Rectal smooth muscle tissue (tissue), 1 donor: Measurements from ENCODE around the gene DERL2.
"Not testable (repeated sequence)": the region's sequence is repeated elsewhere in the genome, so short reads cannot be mapped to it uniquely, and the experiment has no call there.

Source experiments
- H3K27ac ChIP-seq: one replicate; pipeline ENCODE4 v1.7.0; 2013; ENCODE audit warnings: low read depth, low read length, inconsistent platforms
- H3K27me3 ChIP-seq: one replicate; pipeline ENCODE4 v1.7.0; 2013; ENCODE audit warnings: low read length; ENCODE audit not compliant: control insufficient read depth, insufficient read depth
- H3K36me3 ChIP-seq: one replicate; pipeline ENCODE4 v1.7.0; 2013; ENCODE audit warnings: low read length; ENCODE audit not compliant: control insufficient read depth, insufficient read depth
- H3K4me1 ChIP-seq: one replicate; pipeline ENCODE4 v1.7.0; 2013; ENCODE audit warnings: low read length; ENCODE audit not compliant: control insufficient read depth, insufficient read depth
- H3K4me3 ChIP-seq: one replicate; pipeline ENCODE4 v1.7.0; 2013; ENCODE audit warnings: low read length
- H3K9ac ChIP-seq: one replicate; pipeline ENCODE4 v1.7.0; 2013; ENCODE audit warnings: low read length

The DERL2 gene

GRCh38 chr17:5446786-5447185 lies 39.2 kb downstream of the DERL2 start:
- Histone ChIP-seq H3K36me3 (peaks cover 20% of the 10 kb centered on the region), H3K27ac (no peak overlapping the region), H3K4me3 (no peak overlapping the region), H3K9ac (no peak overlapping the region), H3K4me1 (no peaks in the 10 kb centered on the region), H3K27me3 (no peaks in the 10 kb centered on the region)

DNA sequence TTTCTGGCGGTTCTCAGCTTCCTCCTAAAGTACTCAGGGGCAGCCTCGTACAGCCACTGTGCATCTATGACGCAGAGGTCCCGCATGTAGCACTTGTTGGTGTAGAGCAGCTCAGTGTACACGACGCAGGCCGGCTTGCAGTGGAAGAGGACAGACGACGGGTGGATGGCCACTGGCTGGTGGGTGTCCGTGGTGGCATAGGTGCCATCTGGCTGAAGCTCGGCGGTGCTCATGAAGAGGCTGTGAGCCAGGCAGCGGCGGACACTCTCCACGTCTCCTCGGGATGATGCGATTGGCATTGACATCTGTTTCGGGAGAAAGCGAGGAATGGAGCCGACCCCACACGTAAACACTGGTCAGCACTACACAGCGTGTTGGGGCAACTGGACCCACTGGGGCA lies 41.8 kb downstream of the DERL2 start:
- no peak overlapping the region for H3K4me3 ChIP-seq
- H3K27ac ChIP-seq: no peak overlapping the region
- peaks cover 3% of the 10 kb centered on the region for H3K4me1 ChIP-seq
- H3K27me3 ChIP-seq: no peaks in the 10 kb centered on the region
- peaks cover 20% of the 10 kb centered on the region for H3K36me3 ChIP-seq
- no peak overlapping the region for H3K9ac ChIP-seq

DNA sequence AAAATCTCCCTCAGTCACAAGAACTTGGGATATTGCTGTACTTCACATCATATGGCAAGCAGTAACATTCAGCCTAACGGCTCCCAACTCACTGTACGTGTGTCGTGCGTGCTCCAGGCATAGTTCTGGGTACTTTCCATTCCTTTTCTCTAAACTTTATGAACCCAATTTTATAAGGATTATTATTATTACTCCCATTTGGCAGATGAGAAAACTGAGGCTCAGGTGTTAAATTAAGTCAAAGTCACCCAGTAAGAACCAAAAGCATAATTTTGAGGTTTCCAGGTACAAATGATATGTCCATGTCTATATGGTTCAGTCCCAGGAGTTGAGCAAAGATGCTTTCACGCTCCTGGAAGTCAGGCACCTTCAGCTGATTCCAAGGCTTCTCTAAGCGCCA lies 42.2 kb downstream of the DERL2 start:
- Histone ChIP-seq H3K27me3 (no peaks in the 10 kb centered on the region), H3K9ac (no peak overlapping the region), H3K27ac (no peak overlapping the region), H3K4me1 (peaks cover 3% of the 10 kb centered on the region), H3K4me3 (no peak overlapping the region), H3K36me3 (peaks cover 20% of the 10 kb centered on the region)

GRCh38 chr17:5439446-5439764 lies 46.6 kb downstream of the DERL2 start:
- peak overlapping the region; percentile 74 for H3K27ac ChIP-seq
- no peaks in the 10 kb centered on the region for H3K27me3 ChIP-seq
- H3K4me3 ChIP-seq: peak overlapping the region; percentile 65
- peak overlapping the region; percentile 38 for H3K9ac ChIP-seq
- peaks cover 11% of the 10 kb centered on the region for H3K4me1 ChIP-seq
- peaks cover 14% of the 10 kb centered on the region for H3K36me3 ChIP-seq

- H3K4me3 ChIP-seq: peak within 1 kb of the TSS; percentile 87
- peaks cover 15% of the 10 kb centered on the region for H3K36me3 ChIP-seq
- H3K27me3 ChIP-seq: no peaks in the 10 kb centered on the region
- H3K4me1 ChIP-seq: peaks cover 11% of the 10 kb centered on the region
- H3K27ac ChIP-seq: peak within 1 kb of the TSS; percentile 74
- H3K9ac ChIP-seq: peak within 1 kb of the TSS; percentile 38
Observed at GRCh38 chr17:5438716-5439445, 47.1 kb downstream of the DERL2 start, which contains the start of gene C1QBP. TSS of gene C1QBP (minus strand) at chr17:5439155. CDS start at chr17:5439073, 82 bp downstream.

DNA sequence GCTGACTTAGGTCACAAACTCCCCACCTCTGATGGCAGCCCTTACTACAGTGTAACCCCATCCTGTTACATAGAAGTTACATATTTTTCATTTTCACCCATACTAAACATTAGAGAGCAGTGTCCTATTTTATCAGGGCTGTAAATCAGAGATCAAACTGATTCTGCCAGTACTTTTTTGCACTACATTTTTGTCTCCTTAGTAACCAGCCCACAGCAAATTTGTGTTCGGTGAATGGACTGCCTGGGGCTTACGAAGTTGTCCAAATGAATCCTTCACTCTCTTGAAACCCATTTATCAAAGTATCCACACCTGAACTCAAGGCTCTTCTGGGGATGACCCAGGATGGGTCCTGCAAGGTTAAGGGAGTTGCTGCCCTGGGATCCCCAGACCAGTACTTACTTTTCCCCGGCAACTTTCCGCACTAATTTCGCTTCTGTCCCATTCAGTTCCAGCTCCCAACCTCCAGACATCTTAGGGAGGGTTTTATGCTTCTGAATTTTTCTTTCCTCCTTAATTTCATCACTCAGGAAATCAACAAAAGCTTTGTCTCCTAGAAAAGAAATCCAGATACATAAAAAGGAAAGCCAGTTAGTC lies 48.2 kb downstream of the DERL2 start:
- Histone ChIP-seq H3K9ac (no peak overlapping the region), H3K27ac (no peak overlapping the region), H3K27me3 (no peaks in the 10 kb centered on the region)

GRCh38 chr17:5435781-5436315 lies 50.1 kb downstream of the DERL2 start:
- peaks cover 32% of the 10 kb centered on the region for H3K36me3 ChIP-seq
- peaks cover 11% of the 10 kb centered on the region for H3K4me1 ChIP-seq
- H3K27ac ChIP-seq, H3K9ac ChIP-seq, H3K4me3 ChIP-seq, H3K27me3 ChIP-seq: not testable (repeated sequence)

More for the DNA sequence above, 48.2 kb downstream of the DERL2 start:
- peaks cover 21% of the 10 kb centered on the region for H3K36me3 ChIP-seq
- H3K4me1 ChIP-seq: peaks cover 11% of the 10 kb centered on the region
- peak overlapping the region; percentile 87 for H3K4me3 ChIP-seq

GRCh38 chr17:5434984-5435383 lies 51.0 kb downstream of the DERL2 start:
- Histone ChIP-seq H3K27ac (no peak overlapping the region), H3K27me3 (no peaks in the 10 kb centered on the region), H3K4me3 (no peak overlapping the region), H3K36me3 (peaks cover 34% of the 10 kb centered on the region), H3K4me1 (peaks cover 11% of the 10 kb centered on the region), H3K9ac (no peak overlapping the region)

DNA sequence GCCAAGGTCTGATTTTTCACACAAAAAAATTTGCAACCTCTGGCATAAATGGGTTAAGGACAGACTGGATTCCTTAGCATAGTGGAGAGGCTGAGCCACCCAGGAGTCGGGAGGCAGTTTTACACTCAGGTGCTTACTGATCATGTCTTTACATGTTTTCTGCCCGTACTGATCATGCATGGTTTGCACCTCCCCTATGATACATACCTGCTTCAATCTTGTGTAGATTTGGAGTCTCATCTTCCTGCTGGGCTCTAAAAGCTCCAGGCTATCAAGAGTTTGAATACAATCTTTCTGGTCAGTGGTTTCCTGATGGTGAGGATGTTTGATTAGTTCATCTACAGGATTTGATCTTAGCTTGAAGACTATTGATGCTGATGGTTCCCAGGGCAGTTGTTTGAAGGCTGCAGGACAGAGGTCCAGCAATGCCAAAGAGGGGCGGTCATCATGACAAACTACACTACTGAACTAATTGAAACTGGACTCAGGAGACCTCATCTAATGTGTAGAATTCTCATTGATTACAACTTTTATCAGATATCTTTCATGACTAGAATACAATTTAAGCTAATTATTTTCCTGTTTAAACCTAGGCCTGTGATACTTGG lies 53.9 kb downstream of the DERL2 start:
- no peak overlapping the region for H3K9ac ChIP-seq
- H3K27me3 ChIP-seq: no peaks in the 10 kb centered on the region
- no peaks in the 10 kb centered on the region for H3K4me1 ChIP-seq
- no peak overlapping the region for H3K4me3 ChIP-seq
- H3K27ac ChIP-seq: no peak overlapping the region
- peaks cover 51% of the 10 kb centered on the region for H3K36me3 ChIP-seq

GRCh38 chr17:5431234-5431633 lies 54.7 kb downstream of the DERL2 start:
- H3K4me3 ChIP-seq, H3K27ac ChIP-seq, H3K27me3 ChIP-seq, H3K9ac ChIP-seq, H3K4me1 ChIP-seq: not testable (repeated sequence)
- H3K36me3 ChIP-seq: peaks cover 51% of the 10 kb centered on the region

- Histone ChIP-seq H3K27ac (no peak overlapping the region), H3K9ac (no peak overlapping the region), H3K36me3 (peaks cover 57% of the 10 kb centered on the region)
Observed at GRCh38 chr17:5430413-5430999, 55.5 kb downstream of the DERL2 start.

DNA sequence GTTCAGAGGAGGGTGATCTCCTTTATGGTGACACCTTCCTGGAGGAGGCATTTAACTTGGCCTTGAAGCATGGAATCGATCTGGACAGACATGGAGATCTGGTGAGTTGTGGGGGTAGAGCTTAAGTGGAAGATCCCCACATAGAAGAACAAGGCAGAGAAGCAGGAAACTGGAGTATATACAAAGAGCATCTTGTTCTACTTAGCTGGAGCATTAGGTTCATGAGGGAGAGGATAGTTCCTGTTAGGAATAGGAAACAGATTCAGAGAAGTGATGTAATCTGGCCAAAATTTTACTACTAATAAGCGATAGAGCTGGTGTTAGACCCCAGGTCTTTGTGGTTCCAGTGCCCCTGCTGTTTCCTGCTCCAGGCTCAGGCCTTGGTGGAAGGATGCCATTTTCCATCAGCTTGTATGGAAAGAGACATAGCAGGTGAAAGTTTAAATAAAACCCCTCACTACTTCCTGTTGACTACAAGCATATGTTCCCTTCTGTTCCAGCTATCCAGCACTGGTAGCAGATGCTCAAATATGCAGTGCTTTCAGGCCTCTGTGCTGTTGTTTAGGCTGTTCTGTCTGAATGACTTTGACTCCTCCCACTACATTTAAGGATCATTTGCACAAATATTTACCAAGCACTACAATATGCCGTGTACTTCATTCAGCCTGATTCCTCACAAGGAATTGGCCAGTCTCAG lies 56.6 kb downstream of the DERL2 start:
- Histone ChIP-seq H3K36me3 (peaks cover 52% of the 10 kb centered on the region), H3K27me3 (no peaks in the 10 kb centered on the region), H3K27ac (no peak overlapping the region), H3K9ac (no peak overlapping the region), H3K4me1 (no peaks in the 10 kb centered on the region), H3K4me3 (no peak overlapping the region)

More at GRCh38 chr17:5430413-5430999, 55.5 kb downstream of the DERL2 start:
- H3K4me3 ChIP-seq: no peak overlapping the region
- H3K4me1 ChIP-seq: no peaks in the 10 kb centered on the region
- H3K27me3 ChIP-seq: no peaks in the 10 kb centered on the region
